Large intestine (tissue), 3 donors: ENCODE measurements around the gene KIAA0513. TPM values are rescaled to one million over a fixed set of nuclear protein-coding genes. Genes with fewer than 3 reads are reported as not detected.
A peak's percentile ranks its signal among the peaks of the same experiment; 100 is the strongest.

ENCODE experiments used
- DNase-seq, 2 donors: peaks; one replicate each; pipeline versions ENCODE4 v3.0.0 to v3.0.0-alpha.2; 2013
- H3K27ac ChIP-seq: one replicate; pipeline ENCODE4 v1.5.1; 2013; ENCODE audit warnings: low read length
- H3K27me3 ChIP-seq: 2 replicates; pipeline ENCODE4 v1.6.1; 2013; ENCODE audit warnings: low read length; ENCODE audit not compliant: control insufficient read depth, insufficient read depth
- H3K36me3 ChIP-seq: 2 replicates; pipeline ENCODE4 v1.6.1; 2013; ENCODE audit warnings: low read length; ENCODE audit not compliant: control insufficient read depth, insufficient read depth
- H3K4me1 ChIP-seq: one replicate; pipeline ENCODE4 v1.6.1; 2013; ENCODE audit warnings: low read length; ENCODE audit not compliant: control insufficient read depth, insufficient read depth
- H3K4me3 ChIP-seq: one replicate; pipeline ENCODE4 v1.5.1; 2013; ENCODE audit warnings: low read length
- H3K9me3 ChIP-seq: one replicate; pipeline ENCODE4 v1.6.1; 2013; ENCODE audit warnings: mild to moderate bottlenecking, low read depth, low read length, moderate library complexity; ENCODE audit not compliant: control insufficient read depth
- WGBS: methylation state at CpG from one replicate; pipeline ENCODE4 v1.1.5; 2013; ENCODE audit warnings: low lambda C conversion rate; ENCODE audit not compliant: insufficient coverage; 5-methylcytosine and 5-hydroxymethylcytosine counted together
- polyA plus RNA-seq: library from polyadenylated mRNA; unstranded; fragments of 120-200 nt; gene quantifications from one replicate; pipeline ENCODE4 v1.2.1, GENCODE V29; 2013

The KIAA0513 gene
- polyA plus RNA-seq, 1 donor, result 4.7 TPM

GRCh38 chr16:85124636-85125346 is 97.2 kb downstream of the KIAA0513 start:
- H3K36me3 ChIP-seq, result no peaks in the 10 kb centered on the region
- H3K27me3 ChIP-seq, result no peaks in the 10 kb centered on the region
- no peak overlapping the region for H3K27ac ChIP-seq
- DNase-seq, result no peak
- no peaks in the 10 kb centered on the region for H3K9me3 ChIP-seq
- H3K4me3 ChIP-seq, result no peak overlapping the region
- H3K4me1 ChIP-seq, result peaks cover 7% of the 10 kb centered on the region
- 100% methylated on average over 1 of the region's 11 CpGs for WGBS

DNA sequence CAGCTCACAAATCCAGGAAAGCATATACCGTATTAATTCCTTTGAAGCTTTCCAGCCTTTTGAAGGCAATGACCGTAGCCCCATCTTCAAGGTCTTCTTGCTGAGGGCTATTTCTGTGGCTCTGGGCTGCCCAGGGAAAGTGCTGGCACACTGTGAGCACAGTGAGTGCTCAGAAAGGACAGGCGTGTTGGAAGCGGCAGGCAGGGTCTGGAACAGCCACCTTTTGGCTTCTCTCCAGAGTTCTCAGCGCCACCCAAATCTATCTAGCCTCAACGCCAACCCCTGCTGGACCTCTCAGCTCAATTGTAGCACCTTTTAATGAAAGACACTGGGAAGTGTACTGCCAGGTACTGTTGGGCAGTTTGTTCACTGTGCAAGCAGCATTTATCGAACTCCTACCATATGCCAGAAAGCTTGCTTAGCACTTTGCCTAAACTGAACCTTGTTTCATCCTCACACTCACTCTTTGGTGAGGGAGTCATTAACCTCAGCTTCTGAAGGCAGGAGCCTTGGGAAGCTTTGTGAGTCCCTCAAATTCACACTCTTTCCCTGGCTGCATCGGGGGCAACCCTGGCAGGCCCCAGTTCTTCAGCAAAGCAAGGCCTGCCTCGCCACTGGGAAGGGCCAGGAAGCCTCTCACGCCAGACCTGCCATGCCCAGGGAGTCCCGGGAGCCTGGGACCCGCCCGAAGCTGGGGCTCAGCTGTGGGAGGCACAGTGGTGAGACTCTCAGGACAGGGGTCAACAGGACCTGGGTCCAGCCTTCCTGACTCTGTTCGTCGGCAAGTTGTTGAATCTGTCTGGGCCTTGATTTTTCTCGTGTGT is 98.2 kb downstream of the KIAA0513 start:
- Histone ChIP-seq H3K36me3 (no peaks in the 10 kb centered on the region), H3K4me1 (peaks cover 13% of the 10 kb centered on the region), H3K27ac (no peak overlapping the region), H3K4me3 (no peak overlapping the region), H3K27me3 (no peaks in the 10 kb centered on the region), H3K9me3 (no peaks in the 10 kb centered on the region)
- WGBS, result no CpG with 5 or more reads among the region's 16 CpGs
- no peak for DNase-seq

GRCh38 chr16:85126394-85126704 is 98.8 kb downstream of the KIAA0513 start:
- peaks cover 13% of the 10 kb centered on the region for H3K4me1 ChIP-seq

GRCh38 chr16:85126705-85127378 is 99.2 kb downstream of the KIAA0513 start:
- no CpG with 5 or more reads among the region's 20 CpGs for WGBS
- Histone ChIP-seq H3K36me3 (no peaks in the 10 kb centered on the region), H3K27me3 (no peaks in the 10 kb centered on the region), H3K4me1 (peaks cover 13% of the 10 kb centered on the region), H3K27ac (no peak overlapping the region), H3K9me3 (no peaks in the 10 kb centered on the region), H3K4me3 (no peak overlapping the region)
- DNase-seq, result peak in 1 of 2 donors; percentile 44

More at GRCh38 chr16:85126394-85126704, 98.8 kb downstream of the KIAA0513 start:
- DNase-seq, result no peak
- no CpG with 5 or more reads among the region's 12 CpGs for WGBS
- no peak overlapping the region for H3K27ac ChIP-seq
- H3K36me3 ChIP-seq, result no peaks in the 10 kb centered on the region
- no peaks in the 10 kb centered on the region for H3K27me3 ChIP-seq
- H3K4me3 ChIP-seq, result no peak overlapping the region
- H3K9me3 ChIP-seq, result no peaks in the 10 kb centered on the region

DNA sequence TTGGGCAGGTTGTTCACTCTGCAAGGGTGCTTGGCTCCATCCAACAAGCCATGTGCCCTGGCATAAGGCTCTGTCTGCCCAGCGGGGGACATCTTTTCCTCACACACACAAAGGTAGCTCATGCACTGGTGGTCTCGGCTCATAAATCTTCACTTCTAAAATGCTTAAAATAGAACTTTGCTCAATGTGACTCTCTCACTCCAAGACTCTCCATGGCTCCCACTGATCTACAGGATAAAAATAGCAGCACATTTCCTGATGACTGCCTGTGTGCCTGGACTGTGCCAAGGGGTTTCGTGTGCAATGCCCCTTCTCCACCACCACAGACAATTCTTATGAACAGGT is 99.8 kb downstream of the KIAA0513 start:
- no peak for DNase-seq
- Histone ChIP-seq H3K27me3 (no peaks in the 10 kb centered on the region), H3K4me1 (peaks cover 13% of the 10 kb centered on the region), H3K36me3 (no peaks in the 10 kb centered on the region), H3K4me3 (no peak overlapping the region), H3K27ac (no peak overlapping the region), H3K9me3 (no peaks in the 10 kb centered on the region)
- no CpG with 5 or more reads among the region's 3 CpGs for WGBS

DNA sequence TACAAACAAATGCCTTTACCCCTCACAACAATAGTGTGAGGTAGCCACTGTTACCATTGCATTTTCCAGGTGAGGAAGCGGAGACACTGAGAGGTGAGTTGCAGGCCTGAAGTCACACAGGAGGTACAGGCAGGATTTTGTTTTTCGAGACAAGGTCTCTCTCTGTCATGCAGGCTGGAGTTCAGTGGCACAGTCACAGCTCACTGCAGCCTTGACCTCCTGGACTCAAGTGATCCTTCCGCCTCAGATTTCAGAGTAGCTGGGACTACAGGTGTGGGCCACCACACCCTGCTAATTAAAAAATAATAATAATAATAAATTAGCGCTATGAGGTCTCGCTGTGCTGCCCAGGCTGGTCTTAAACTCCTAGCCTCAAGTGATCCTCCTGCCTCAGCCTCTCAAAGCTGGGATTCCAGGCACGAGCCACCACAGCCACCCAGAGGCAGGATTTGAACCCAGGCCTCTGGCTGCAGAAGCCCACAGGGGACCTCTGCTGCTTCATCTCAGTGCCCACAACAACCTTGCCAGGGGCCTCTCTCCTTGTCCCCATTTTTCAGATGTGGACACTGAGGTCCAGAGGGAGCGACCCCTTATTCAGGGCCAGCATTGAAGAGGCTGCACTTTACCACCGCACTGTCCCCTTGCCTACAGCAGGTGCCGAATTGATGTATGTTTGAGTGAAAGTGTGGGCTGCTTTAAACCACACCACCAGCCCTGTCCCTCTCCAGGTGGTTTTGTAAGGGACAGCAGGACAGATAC is 100.7 kb downstream of the KIAA0513 start:
- H3K9me3 ChIP-seq, result no peaks in the 10 kb centered on the region
- peaks cover 13% of the 10 kb centered on the region for H3K4me1 ChIP-seq
- no peaks in the 10 kb centered on the region for H3K36me3 ChIP-seq
- WGBS, result 100% methylated on average over 1 of the region's 9 CpGs
- H3K4me3 ChIP-seq, result no peak overlapping the region
- no peak overlapping the region for H3K27ac ChIP-seq
- H3K27me3 ChIP-seq, result no peaks in the 10 kb centered on the region
- DNase-seq, result no peak

DNA sequence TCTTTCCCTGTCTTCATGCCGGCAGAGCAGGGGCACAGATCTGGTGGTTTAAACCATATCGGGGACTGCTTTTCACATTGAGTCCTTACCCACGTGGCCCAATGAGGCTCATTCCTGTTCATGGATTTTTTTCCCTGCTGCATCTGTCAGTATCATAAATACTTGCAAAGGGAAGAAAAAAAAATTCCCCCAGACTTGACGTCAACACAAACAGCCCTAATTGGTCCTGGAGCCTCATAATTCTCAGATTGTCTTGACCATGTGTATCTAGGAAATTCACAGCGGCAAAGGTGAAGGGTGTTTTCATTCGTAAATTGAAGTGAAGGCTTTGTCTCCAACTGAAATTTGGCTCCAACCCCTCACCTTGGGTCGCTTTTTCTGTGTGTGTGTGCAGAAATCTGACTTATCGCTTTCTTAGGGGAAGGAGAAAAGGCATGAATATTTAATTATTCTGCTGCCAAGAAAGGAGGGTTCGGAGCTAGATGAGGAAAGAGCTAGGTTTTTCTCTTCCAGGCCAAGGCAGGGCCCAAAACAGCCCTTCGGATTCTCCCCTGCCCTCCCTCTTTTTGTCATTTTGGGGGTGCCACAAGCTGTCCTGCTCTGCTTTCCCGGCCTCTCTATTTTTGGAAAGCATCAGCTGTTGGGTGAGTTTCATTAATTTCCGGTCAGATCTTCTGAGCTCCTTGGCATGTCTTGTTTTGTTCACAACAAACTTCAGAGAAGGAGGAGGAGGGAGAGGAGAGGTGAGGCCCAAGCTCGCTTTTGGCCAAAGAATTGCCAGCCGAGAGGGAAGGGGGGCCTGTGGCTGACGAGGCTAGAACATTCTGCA is 102.5 kb downstream of the KIAA0513 start:
- Histone ChIP-seq H3K9me3 (no peaks in the 10 kb centered on the region), H3K36me3 (no peaks in the 10 kb centered on the region), H3K27ac (peak overlapping the region; percentile 23), H3K4me3 (no peak overlapping the region), H3K27me3 (no peaks in the 10 kb centered on the region), H3K4me1 (peaks cover 13% of the 10 kb centered on the region)
- DNase-seq, result no peak
- 73% methylated on average over 2 of the region's 15 CpGs for WGBS

- Histone ChIP-seq H3K4me3 (no peak overlapping the region), H3K4me1 (peaks cover 13% of the 10 kb centered on the region)
- no CpG with 5 or more reads among the region's 5 CpGs for WGBS
These were observed 103.1 kb downstream of the KIAA0513 start for GRCh38 chr16:85130705-85131028.

GRCh38 chr16:85132456-85133289 is 105.1 kb downstream of the KIAA0513 start:
- no peak for DNase-seq
- no peaks in the 10 kb centered on the region for H3K36me3 ChIP-seq
- H3K27ac ChIP-seq, result no peak overlapping the region
- H3K27me3 ChIP-seq, result no peaks in the 10 kb centered on the region
- WGBS, result no CpG with 5 or more reads among the region's 20 CpGs
- no peak overlapping the region for H3K4me3 ChIP-seq
- no peaks in the 10 kb centered on the region for H3K9me3 ChIP-seq
- H3K4me1 ChIP-seq, result peaks cover 19% of the 10 kb centered on the region

More at GRCh38 chr16:85130705-85131028, 103.1 kb downstream of the KIAA0513 start:
- peak overlapping the region; percentile 23 for H3K27ac ChIP-seq
- H3K36me3 ChIP-seq, result no peaks in the 10 kb centered on the region
- DNase-seq, result no peak
- no peaks in the 10 kb centered on the region for H3K27me3 ChIP-seq
- H3K9me3 ChIP-seq, result no peaks in the 10 kb centered on the region
